ENCODE results near the gene ZFYVE21.

Gene ZFYVE21

DNA sequence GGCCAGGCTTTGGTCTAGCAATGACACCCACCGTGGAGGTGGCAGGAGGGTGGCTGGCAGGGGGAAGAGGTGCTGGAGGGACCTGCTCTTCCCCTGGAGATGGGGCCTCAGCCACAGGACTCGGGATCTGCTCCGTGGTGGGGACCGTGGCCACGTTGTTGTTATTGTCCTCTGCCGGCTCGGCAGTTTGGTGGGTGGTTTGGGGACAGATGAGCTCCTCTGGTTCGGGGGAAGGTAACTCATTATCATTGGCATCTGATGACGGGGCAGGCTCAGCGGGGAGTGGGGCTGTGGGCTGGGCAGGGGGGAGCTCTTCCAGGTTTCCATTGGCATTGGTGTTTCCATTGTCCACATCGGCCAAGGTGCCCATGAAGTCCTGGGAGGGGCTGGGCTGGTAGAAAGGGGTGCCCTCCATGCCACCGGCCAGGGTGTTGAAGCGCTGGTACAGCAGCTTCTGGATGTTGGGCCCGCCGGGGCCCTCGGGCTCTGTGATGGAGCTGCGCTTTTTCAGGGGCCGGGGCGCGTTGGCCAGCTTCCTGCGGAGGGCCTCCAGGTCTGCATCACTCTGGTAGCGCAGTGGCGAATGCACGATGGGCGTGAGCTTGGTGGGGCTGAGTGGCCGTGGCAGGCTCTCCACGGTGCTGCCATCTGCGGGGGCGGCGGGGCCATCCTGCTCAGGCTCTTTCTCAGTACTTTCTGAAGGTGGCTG, 24.3 kb downstream of the ZFYVE21 start:
- TF ChIP-seq, protein P1, sequence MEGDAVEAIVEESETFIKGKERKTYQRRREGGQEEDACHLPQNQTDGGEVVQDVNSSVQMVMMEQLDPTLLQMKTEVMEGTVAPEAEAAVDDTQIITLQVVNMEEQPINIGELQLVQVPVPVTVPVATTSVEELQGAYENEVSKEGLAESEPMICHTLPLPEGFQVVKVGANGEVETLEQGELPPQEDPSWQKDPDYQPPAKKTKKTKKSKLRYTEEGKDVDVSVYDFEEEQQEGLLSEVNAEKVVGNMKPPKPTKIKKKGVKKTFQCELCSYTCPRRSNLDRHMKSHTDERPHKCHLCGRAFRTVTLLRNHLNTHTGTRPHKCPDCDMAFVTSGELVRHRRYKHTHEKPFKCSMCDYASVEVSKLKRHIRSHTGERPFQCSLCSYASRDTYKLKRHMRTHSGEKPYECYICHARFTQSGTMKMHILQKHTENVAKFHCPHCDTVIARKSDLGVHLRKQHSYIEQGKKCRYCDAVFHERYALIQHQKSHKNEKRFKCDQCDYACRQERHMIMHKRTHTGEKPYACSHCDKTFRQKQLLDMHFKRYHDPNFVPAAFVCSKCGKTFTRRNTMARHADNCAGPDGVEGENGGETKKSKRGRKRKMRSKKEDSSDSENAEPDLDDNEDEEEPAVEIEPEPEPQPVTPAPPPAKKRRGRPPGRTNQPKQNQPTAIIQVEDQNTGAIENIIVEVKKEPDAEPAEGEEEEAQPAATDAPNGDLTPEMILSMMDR (IDR thresholded peaks at IDR 0.05; ENCODE audit: extremely low read depth, missing control alignments): no peak
- no peak for DNase-seq (ENCODE audit: low spot score)

DNA sequence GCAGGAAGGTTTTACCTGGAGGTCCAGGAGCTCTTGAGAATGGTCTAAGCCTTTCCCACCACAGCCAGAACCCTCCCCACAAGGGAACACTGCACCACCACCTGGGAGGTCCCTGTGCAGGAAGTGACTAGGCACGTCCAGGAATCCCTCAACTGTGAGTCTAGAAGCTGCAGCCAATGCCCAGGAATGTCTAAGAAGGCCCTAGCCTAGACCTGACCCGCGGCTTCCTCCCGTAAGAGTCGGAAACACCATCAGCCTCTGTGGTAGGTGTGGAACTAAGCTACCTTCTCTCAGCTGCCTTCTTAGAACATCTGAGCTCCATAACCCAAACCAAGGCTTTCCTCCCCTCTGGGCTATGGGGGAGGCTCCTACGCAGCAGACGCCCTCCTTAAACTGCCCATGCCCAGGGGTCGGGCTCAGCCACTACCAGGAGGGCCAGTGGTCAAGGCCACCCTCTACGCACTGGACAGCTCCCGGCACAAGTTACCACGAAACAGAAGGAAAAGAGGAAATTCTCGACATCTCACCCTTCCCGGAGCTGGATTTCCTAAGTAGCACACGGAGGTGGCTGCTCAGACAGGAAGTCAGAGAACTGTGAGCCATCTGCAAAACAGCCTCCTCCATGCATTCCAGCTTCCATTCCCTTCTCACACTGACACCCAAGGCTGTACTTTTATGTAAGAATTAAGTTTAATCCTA, 25.5 kb downstream of the ZFYVE21 start:
- TF ChIP-seq, protein P1 (IDR thresholded peaks at IDR 0.05; ENCODE audit: extremely low read depth, missing control alignments): no peak
- DNase-seq (ENCODE audit: low spot score): no peak

DNA sequence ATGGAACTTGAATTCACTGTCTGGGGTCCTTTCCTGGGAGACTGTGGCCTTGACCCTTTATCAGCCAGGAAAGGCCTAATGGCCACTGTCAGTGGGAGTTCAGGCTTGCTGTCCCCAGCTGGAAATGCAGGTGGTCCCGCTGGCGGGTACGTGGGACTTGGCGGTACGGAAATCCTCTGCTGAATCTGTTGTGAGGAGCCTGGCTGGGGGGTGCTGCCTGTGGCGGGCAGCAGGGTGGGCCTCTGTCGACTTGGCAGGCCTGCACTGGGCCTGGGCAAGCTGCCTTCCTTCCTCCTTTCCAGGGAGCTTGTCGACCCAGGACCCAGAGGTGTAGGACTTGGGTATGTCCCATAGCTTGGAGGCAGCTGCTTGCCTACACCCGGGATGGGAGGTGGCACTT, 26.3 kb downstream of the ZFYVE21 start:
- no peak for DNase-seq (ENCODE audit: low spot score)
- TF ChIP-seq, protein P1 (IDR thresholded peaks at IDR 0.05; ENCODE audit: extremely low read depth, missing control alignments): no peak

DNA sequence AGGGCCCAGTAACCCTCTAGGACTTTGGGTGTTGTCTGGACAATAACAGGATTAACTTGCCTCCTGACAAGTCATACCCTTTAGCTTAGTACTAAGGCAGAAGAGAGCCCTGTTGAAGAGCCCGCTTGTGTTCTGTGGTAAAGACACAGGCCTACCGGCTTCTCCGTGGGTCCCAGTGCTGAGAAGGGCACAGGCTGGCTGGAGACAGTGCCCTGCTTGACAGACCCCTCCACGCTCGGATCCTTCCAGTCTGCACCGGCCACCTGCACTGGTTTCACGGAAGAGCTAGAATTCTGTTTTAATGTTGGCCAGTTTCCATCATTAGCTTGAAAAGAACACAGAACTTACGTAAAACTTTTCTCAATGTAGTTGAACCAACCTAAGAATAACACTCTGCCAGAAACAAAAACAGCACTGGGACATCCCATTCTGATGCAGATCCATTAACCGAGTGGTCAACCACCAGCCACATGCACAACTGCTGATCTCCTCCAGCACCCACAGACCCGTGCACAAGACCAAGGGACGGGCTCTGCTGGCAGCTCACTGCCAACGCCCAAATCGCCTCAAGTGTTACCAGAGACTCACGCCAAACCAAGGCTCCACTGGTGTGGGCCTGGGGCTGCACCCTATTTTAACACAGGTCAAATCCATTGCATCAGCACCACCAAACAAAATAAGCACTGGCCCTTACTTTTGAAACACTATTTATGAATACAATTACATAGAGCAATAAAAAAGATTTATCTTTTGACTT, 27.1 kb downstream of the ZFYVE21 start:
- TF ChIP-seq, protein P1 (IDR thresholded peaks at IDR 0.05; ENCODE audit: extremely low read depth, missing control alignments): no peak
- no peak for DNase-seq (ENCODE audit: low spot score)

DNA sequence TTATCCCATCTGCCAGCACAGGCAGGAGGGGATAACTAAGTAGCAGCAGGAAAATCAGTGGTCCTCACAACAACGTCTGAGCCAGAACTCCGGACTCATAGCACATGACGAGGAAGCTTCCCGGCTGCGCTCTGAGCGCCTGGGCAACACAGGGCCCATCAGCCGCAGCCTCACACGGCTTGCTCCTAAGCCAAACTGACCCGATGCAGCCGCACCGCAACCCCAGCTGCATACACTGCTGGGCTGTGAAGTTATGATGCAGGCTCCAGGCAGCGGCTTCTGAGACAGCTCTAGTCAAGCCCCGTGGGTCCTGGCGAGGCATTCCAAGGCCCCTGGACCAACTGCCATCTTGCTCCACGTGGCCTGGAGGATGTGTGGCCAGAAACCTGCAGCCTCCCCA, 28.1 kb downstream of the ZFYVE21 start:
- no peak for DNase-seq (ENCODE audit: low spot score)
- TF ChIP-seq, protein P1 (IDR thresholded peaks at IDR 0.05; ENCODE audit: extremely low read depth, missing control alignments): no peak

DNA sequence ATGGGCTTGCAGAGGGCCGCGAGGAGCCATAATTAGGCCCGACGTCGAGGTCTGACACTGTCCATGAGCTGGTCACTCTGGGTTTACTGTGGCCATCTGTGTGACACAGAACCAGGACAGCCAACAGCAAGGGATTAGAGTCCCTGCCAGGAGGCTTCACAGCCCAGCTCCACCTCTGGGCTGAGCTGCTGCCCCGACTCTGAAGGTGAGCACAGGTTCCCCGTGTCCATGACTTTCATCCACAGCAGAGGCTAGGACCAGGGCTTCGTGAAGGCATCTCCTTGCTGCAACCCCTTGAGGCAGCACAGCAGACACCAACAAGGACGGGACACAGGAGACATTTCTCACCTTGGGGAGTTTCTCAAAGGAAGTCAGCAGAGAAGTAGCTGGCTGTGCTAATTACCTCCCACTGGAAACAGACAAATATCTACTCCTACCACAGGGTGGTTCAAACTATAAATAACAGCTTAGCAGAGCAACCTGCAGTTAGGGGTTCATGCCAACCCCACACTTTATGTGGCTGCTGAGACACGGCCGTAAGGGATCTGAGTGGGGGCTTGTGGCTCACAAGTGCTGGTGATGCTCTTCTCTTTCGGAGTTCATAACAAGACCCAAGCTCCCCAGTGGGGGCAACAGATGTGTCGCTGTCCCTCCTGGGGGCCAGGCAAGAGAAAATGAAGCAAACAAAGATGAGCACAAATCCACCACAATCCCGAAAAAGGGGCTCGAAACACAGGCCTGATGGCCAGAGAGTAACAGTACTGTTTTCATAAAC, 29.2 kb downstream of the ZFYVE21 start:
- no peak for DNase-seq (ENCODE audit: low spot score)
- TF ChIP-seq, protein P1 (IDR thresholded peaks at IDR 0.05; ENCODE audit: extremely low read depth, missing control alignments): no peak

Measured in GM20000 (cell line).